HG03432 (cell line): Measurements from ENCODE around the gene TMEM256.

Source experiments
- ATAC-seq: cut with Tn5 transposase; IDR thresholded peaks from one replicate; pipeline ENCODE4 v1.9.1; 2021; ENCODE audit warnings: mild to moderate bottlenecking, moderate library complexity; ENCODE audit not compliant: unreplicated experiment

TMEM256 gene

DNA sequence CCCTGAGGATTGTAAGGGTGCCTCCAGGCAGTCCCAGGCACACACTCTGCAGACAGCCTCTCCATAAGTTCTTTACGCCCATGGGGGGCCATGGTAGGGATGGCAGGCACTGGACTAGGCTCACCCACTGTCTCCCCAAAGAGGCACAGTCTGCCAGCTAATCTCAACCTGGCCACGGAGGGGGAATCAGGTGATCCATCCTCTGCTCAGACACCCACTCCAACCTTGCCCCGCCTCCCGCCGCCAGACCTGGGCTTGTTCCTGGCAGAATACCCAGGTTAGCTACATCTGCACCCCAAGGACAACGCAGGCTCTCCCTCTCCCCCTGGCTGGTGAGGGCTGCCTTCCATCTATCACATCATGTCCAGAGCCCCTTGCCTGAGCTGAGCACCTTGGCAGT is 5.0 kb upstream of the TMEM256 start:
- no peak for ATAC-seq

DNA sequence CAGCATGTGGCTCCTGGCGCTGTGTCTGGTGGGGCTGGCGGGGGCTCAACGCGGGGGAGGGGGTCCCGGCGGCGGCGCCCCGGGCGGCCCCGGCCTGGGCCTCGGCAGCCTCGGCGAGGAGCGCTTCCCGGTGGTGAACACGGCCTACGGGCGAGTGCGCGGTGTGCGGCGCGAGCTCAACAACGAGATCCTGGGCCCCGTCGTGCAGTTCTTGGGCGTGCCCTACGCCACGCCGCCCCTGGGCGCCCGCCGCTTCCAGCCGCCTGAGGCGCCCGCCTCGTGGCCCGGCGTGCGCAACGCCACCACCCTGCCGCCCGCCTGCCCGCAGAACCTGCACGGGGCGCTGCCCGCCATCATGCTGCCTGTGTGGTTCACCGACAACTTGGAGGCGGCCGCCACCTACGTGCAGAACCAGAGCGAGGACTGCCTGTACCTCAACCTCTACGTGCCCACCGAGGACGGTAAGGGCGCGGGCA is 4.4 kb upstream of the TMEM256 start:
- no peak for ATAC-seq

DNA sequence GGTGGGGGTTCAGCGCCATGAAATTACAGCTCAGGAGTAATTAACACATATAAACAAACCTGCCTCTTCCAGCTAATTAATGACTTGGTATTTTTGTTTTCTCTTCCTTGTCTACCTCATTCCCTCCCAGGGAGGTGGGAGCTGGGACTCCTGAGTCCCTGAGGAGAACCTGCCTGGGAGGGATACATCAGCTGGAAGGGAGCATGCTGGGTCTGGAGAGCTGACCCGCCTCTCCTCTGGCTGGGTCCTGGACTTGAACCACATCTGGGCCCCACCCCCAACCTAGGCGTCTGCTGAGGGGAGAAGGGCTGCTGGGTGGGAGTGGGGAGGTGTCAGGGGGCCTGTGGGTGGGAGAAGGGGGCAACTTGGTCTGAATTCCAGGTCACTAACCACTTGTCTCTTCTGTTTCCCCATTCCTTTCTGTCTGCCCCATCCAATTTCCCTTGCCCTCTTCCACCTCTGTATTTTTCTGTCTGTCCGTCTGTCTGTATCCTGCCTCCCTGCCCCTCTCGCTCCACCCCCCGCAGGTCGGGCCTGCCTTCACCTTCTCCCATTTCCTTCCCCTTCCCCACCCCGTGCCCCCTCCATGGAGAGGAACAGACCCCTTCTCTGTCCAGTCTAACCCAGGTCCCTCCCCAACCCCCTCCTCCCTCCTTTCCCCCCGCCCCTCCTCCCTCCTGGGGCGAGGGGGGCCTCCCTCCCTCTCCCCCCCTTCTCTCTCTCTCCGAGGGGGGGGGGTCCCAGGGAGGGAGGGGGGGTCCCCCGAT is 3.8 kb upstream of the TMEM256 start, which contains the start of gene NLGN2:
Gene NLGN2, plus strand, starts transcription at position 361 of the 767 bp plus-strand sequence. CDS start 411 bp downstream, outside the sequence.
- no peak for ATAC-seq

DNA sequence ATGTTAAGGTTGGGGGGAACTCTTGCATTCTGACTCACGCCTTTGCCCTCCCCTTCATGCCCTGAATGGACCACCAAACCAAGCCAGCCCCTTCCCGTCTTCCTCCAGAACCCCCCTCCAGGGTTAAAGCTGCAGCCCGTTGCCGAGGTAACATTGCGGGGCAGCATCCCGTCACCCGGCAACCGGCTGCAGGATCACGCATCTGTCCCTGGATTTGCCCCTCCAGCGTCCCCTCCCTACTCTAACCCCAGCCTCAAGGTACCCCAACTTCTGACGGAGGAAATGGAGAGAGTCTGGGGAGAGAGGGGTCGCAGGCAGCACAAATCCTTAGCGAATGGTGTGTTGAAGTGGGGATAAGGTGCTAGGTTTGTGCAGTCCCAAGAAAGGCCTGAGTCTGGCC is 3.2 kb upstream of the TMEM256 start:
- no peak for ATAC-seq

DNA sequence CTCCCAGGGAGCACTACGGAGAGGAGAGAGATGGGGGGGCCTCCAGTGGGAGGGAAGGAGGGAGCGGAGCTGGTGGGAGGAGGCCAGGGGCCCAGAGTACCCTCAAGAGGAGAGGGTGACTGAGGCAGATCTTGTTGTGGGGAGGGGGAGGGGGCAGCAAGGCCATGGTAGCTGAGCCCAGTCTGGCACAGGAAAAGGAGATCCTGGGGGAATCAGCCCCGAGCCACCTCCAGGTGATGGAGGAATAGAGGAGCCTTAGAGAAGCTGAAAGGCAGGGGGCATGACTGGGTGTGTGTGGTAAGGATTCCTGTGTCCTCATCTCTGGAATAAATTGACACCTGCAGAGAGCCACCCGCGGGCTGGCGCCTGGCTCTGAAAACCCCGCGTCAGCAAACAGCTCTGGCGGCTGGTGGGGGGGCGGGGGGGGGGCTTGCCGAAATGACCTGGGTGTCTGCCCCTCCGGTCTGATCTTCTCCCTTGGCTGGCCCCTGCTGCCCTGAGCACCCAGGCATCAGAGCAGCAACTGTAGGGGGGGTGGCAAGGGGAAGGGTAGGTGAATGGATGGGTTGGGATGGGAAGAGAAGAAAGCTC is 2.4 kb upstream of the TMEM256 start:
- no peak for ATAC-seq

DNA sequence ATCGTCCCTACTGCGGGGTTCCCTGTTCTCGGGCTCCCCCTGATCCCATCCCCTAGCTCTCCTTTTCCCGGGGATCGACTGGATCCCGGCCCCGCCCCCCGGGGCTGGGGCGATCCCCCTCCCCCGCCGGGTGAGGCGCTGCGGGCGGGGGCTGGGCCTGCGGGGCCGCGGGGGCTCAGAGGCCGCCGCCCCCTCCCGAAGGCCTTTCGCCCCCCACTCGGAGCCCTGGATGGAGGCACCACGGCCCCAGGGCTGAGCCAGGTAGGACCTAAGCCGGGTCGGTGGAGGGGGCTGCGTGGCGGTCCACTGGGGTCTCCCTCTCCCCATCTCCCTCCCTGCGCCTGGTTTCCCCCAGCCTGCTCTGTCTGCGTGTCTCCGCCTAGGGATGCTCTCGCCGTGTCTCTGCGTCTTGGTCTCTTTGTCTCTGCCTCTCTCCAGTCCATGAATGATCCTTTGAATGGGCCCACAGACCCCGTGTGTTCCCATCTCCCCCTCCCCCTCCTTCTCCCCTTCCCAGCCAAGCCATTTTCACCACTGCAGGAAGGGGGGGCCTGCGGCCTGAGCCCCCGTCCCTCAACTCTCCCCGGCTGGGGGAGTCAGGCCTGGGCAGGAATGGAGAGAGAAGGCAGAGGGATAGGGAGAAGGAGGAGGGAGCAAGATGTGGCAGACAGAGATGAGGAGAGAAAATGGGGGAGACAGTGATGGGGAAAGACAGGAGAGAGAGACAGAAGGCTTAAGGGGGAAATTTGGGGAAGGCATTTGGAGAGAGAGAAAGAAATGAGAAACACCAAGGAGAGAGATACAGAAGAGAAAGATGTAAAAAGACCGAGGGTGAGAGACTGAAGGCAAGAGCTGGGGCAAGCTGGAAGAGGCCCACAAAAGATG is 1.7 kb upstream of the TMEM256 start:
- no peak for ATAC-seq

DNA sequence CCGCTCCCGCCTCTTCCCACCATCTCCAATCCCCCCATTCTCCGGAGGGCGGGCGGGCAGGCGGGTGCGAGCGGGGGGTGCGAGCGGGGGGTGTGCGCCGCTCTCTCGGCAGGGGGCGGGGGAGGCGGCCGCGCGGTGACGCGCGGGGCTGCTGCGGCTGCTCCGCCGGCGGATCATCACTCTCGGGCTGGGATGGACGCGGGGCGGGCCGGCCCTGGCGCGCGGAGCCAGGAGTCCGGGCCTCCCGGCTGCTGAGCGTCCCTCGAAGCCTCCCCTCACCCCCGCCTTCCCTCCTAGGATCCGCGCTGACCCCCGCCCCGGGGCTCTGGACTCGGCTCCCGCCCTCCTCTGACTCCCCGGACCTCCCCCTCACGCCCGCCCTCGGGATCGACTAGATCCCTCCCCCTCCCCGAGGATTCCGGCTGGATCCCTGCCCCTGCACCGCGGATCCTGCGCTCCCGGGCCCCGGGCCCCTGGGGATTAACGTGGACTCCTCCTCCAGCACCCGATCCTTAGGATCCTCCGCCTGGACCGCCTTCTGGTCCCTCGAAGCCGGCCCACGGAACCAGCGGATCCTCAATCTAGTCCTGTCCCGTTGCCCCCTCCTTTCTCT is 946 bp upstream of the TMEM256 start:
- ATAC-seq = peak; percentile 24

DNA sequence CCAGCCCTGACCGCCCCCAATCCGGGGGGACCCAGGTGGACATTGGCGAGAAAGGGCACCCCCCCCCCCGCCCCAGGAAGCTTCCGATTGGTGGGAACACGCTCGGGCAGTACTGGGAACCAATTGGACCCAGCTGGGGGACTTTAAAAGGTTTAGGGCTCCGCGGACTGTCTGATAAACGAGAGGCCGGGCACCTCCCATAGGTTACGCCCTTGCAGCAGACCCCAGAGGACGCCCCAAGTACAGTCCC is 245 bp downstream of the TMEM256 start:
- no peak for ATAC-seq

DNA sequence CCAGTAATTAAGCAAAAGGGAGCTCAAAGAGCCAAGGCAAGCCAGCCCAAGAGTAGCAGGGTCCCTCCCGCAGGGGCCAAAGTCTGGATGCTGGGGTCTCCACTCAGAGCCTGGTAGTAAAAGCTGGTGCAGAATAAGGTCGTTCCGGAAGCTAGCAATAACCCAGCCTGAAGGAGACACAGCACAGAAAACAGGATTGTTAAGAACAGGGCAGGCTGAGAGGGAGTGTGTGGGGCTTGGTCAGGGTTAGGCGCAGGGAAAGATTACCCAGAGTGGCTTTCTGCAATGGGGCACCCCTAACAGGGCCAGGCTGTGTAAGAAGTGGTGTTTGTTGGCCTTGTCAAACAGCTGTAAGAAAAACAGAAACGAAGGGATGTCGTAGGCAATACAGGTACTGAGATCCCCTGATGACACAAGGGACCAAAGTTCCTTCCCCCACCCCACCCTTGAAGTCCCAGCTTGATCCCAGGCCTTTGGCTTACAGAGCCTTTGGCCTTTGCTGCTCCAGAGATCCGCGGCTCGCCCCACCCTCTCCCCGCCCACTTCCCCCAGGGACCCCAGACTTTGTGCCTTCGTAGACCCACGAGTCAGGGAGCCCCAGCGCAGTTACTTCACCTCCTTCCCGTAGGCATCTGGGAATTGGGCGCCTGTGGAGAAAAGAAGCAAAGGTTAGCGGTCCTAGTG is 712 bp downstream of the TMEM256 start:
- no peak for ATAC-seq

DNA sequence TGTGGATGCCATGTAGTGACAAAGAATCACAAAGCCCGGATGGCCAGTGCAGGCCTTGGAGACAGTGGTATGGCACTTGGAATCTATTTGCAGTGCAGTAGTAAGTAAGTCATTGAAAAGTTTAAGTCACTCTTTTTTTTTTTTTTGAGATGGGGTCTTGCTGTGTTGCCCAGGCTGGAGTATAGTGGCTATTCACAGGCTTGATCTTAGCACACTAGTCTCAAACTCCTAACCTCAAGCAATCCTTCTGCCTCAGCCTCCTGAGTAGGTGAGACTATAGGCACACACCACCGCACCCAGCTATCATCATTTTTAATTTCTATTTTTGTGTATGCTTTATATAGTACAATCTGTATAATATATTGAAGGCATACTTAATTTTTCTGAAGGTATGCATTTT is 5.3 kb downstream of the TMEM256 start:
- ATAC-seq = no peak

DNA sequence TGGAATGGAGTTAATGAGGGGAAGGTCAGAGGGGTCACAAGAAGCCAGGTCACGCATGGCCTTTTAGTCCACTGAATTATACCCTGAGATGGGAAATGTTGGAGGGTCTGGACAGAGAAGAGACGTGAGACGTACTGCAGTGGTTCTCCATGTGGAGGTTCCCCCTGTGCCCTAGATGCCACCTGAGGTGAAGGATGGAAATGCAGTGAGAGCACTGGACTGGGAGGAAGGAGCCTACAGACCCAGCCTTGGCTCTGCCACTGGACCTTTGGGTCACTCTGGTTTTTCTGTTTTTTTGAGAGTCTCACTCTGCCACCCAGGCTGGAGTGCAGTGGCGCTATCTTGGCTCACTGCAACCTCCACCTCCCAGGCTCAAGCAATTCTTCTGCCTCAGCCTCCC is 7.8 kb downstream of the TMEM256 start:
- no peak for ATAC-seq

DNA sequence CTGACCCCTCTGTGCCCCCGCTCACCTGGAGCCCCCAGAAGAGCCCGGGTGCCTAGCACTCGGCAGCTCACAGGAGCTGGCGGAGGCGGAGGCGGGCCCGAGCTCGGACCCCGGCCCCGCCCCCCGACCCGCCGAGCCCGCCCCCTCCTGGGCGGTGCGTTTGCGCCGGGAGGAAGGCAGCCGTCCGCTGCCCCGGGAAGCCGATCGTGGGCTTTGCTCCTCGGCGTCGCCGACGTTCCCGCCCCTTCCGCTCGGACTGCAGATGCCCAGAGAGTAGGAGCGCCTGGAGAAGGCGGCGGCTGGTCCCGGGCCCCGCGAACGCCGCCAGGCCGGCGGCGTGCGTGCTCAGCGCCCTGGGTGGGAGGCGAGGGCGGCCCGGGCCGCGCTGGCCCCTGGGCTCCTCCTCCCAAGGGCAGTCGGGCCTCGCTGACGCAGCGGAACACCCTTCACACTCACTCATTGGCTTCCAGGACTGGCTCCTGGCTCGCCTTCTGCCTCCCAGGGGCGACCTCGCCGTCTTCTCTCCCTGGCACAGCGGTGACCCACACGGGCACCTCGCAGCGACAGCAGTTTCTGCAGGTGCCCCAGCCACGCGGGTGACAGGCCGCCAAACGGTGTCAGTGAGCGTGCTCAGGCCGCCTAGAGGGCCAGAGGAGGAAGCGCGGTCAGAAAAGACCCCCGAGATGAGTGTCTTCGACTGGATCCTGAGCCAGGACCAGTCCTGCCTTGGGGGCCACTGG is 9.3 kb downstream of the TMEM256 start, which contains the start of gene PLSCR3:
Gene PLSCR3, minus strand, starts transcription at position 74 of the 740 bp plus-strand sequence. CDS start 415 bp downstream, outside the sequence.
- ATAC-seq = peak; percentile 81

DNA sequence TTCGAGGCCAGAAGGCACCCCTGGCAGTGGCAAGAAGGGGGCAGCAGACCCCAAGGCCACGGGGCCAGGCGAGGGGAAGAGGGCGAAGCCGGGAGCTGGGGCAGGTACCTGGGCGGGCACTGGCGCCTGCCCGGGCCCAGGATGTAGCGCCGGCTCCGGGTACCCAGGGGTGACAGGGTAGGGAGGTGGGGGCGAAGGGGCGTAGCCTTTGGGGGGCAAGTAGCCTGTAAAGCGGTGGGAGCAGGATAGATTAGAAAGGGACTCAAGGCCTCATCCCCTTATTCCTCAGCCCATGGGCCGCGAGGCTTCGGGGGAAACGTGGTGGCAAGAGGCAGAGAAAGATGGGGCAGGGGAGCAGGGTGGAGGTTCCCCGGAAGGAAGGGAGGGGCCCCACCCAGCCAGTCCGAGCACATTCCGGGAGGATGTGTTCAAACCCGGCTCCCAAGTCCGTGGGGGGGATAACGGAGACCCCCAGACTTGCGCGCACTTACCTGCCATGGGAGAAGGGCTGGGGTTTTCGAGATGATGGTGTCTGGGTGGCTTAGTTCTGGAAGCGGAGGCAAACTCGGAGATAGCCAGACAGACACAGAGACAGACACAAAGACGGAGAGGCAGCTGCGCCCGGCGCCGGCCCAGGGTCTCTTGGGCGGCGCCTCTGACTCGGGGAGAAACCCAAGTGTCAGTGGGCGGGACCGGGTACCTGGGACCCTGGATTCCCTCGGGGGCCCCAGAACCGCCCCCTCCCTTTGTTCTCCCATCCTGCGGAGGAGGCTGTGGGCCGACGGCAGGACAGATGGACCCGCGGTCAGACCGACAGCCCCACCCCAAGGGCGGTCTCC is 10.1 kb downstream of the TMEM256 start:
- peak; percentile 48 for ATAC-seq

DNA sequence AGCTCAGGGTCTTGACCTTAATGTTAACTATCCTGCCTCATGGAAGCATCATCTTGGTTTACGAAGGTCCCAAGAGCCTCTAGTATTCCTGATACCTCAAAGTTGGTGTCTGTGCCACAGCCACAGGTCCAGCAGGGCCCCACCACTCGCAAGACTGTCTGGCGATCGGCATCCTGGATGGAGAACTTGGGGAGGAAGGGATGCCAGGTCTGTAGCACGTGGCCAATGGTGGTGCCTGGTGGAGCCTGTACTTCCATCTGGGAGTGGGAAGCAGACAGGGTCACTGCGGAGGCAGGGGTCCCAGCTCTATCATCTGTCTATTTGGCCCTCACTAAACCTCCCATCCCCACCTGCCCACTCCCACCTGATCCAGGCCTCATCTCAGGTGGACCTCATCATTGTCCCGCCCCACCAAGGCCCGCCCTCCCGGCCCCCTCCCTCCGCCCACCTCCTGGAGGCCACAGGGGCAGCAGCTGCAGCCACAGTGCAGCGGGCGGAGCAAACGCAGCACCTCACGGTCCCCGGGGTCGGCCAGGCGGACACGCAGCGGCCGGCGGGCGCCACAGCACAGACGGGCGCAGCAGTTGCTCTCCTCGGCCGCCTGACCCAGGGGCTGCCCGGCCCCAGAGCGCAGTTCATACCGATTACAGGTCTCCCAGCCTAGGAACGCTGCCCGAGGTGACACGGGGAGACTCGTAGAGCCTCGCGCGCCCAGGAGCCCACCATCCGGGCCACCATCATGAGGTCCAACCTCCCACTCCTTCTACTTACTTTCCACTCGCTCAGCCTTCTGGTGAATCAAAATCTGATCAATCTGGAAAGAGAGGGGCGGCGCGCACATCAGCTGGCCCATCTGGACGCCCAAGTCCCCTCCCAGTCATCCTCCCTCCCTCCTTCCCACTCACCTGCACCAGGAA is 10.9 kb downstream of the TMEM256 start:
- no peak for ATAC-seq

DNA sequence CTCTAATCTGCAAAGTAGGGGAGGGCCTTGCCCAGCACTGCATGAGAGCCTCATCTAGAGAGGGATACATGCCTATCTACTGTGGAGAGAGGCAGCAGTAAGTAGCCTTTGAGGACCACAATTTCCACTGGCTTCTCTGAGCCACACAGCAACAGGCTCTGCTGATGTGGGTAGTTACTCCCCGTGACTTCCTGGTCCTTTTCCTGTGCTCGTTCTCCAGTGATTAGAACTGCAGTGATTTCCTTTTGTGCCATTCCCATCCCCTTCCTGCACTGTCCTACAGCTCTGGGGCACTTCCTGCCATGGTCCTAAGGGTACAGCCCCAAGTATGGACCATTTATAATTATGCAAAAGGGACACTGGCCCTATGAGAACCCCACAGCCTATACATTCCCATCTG is 12.6 kb downstream of the TMEM256 start:
- no peak for ATAC-seq

DNA sequence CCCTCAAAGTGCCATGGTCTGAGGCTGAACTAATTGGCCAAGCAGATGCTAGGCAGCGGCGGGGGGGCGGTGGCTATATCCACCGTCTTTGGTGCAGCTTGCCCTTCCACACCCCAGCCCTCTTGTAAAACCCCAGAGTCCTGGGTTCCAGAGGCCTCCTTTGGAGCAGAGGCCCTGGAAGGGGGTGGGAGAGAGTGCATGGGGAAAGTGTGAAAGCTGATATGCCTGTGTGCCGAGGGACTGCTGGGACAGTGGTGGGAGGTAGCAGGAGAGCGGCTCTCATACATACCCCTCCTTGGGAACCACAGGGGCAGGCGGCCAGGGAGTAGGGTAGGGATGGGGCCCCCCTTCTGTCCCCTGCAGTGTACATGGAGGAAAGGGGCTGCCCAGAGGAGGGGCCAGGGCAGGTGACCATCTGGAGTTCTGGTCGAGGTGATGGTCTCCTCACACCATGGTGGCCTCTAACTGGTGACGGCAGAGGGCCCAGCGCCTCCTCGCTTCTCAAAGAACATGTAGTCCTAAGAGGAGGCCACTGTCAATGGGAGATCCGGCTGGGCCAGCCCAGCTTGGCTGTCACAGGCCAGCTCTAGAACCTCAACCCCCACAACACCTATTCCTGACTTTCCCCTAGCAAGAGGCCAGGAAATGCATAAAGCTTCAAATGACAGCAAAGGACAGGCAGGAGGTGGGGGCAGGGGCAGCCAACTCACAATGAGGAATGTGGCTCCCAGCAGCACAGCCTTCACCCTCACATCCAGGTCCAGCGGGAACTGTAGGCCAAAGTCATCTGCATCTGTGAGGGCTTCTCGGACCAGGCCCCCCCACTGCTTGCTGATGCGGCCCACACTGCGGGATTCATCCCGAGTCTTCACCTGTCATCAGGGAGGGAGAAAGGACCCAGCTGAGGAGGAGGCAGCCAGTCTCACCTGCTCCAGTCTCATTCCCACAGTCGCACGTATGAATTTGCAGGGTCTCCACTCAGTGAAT is 13.7 kb downstream of the TMEM256 start:
- no peak for ATAC-seq

DNA sequence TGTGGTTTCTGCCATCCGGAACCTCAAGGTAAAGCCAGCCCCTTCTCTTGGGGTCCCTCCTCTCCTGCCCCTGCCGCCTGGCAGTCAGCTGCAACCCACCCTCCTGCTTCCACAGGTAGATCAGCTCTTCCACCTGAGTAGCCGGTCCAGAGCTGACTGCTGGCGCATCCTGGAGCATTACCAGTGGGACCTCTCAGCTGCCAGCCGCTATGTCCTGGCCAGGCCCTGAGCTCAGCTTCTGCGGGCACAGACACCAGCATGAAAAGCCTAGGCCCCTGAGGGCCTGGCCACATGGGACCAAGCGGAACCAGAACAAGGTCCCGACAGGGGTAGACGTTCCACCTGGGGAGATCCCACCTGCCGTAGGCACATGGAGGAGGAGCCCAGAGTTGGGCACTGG is 15.0 kb downstream of the TMEM256 start:
- ATAC-seq = no peak
